PC-3 (cell line): Measurements from ENCODE around the gene EED.

Experiments
- CTCF ChIP-seq: fragments of 300-600 bp; sonication (generic); conservative IDR thresholded peaks from 2 replicates; pipeline ENCODE4 v1.5.1; 2017; ENCODE audit warnings: antibody characterized with exemption, low read depth, mild to moderate bottlenecking, low read length
- EZH2 ChIP-seq: fragments of 300-600 bp; sonication (generic); IDR thresholded peaks from one replicate; pipeline ENCODE4 v1.6.1; 2017; ENCODE audit warnings: antibody characterized with exemption, mild to moderate bottlenecking, low read length; ENCODE audit not compliant: unreplicated experiment
- EZH2phosphoT487 ChIP-seq: fragments of 300-600 bp; sonication (generic); IDR thresholded peaks from 2 replicates; pipeline ENCODE4 v1.6.1; 2018; ENCODE audit warnings: mild to moderate bottlenecking, antibody characterized with exemption, low read length, borderline replicate concordance

- TF ChIP-seq EZH2 (no peak), CTCF (no peak), EZH2phosphoT487 (no peak)
Observed at GRCh38 chr11:86198139-86198538, 46.4 kb upstream of the EED start.
